Prostate gland (tissue), 2 donors: ENCODE results near the gene GPR26. TPM values are rescaled to one million over a fixed set of nuclear protein-coding genes. Genes with fewer than 3 reads are reported as not detected.

Experiments
- DNase-seq: peaks from one replicate; pipeline ENCODE4 v3.0.0-alpha.2; 2019; ENCODE audit warnings: low spot score
- H3K27ac ChIP-seq, 2 donors: fragments of 200-600 bp; sonication (generic); 2 replicates each; pipeline ENCODE4 v1.5.1; 2017 to 2019
- H3K27me3 ChIP-seq: fragments of 200-600 bp; sonication (generic); replicated peaks from 2 replicates; pipeline ENCODE4 v1.5.1; 2019; ENCODE audit not compliant: insufficient read depth
- H3K36me3 ChIP-seq, 2 donors: fragments of 200-600 bp; sonication (generic); 1 replicate in 1 of 2; 2 replicates in 1 of 2; pipeline versions ENCODE4 v1.5.1 to v1.8.1; 2017 to 2019
- H3K4me1 ChIP-seq: fragments of 200-600 bp; sonication (generic); replicated peaks from 2 replicates; pipeline ENCODE4 v1.5.1; 2019
- H3K4me3 ChIP-seq, 2 donors: fragments of 200-600 bp; sonication (generic); 2 replicates each; pipeline ENCODE4 v1.5.1; 2017 to 2019
- H3K9me3 ChIP-seq: fragments of 200-600 bp; sonication (generic); 2 replicates; pipeline ENCODE4 v1.5.1; 2017
- CTCF ChIP-seq, 4 experiments: fragments of 200-600 bp in 2 of 4; fragments of 450-650 bp in 2 of 4; sonication (generic) in 2 of 4; IDR thresholded peaks; 1 replicate in 3 of 4; 2 replicates in 1 of 4; pipeline ENCODE4 v1.5.1; 2016 to 2019; ENCODE audit warnings: antibody characterized with exemption in 4 of 4, mild to moderate bottlenecking in 2 of 4, moderate library complexity in 2 of 4
- POLR2A ChIP-seq: fragments of 450-650 bp; IDR thresholded peaks from one replicate; pipeline ENCODE4 v1.6.1; 2016; ENCODE audit warnings: antibody characterized with exemption, mild to moderate bottlenecking
- POLR2AphosphoS5 ChIP-seq: sonication (generic); formaldehyde crosslinking; IDR thresholded peaks from one replicate; pipeline ENCODE4 v1.6.1; 2017; ENCODE audit warnings: antibody characterized with exemption
- WGBS: methylation state at CpG from one replicate; pipeline ENCODE4 v1.1.5; 2018; 5-methylcytosine and 5-hydroxymethylcytosine counted together
- intact Hi-C: fragments of 100-400 bp; cut with DNase I; formaldehyde crosslinking; loops from one replicate; pipeline ENCODE4 v1.14.2; 2022
- total RNA-seq, 2 donors: library from RNA; depleted of rRNA; stranded (reverse); fragments of >200 nt; gene quantifications; one replicate each; pipeline ENCODE4 v1.1.0, GENCODE V29; 2016

Gene GPR26
- total RNA-seq, 2 donors from 2014 or later: 0.23 TPM; not detected in 1

GRCh38 chr10:123633636-123634035, 32.5 kb upstream of the GPR26 start:
- no peak for DNase-seq
- intact Hi-C loops: no loop called here
- Histone ChIP-seq H3K4me1 (no peaks in the 10 kb centered on the region), H3K27ac (no peak overlapping the region), H3K9me3 (no peaks in the 10 kb centered on the region), H3K27me3 (no peaks in the 10 kb centered on the region), H3K36me3 (no peaks in the 10 kb centered on the region), H3K4me3 (no peak overlapping the region)
- WGBS: 72% methylated on average over 5 of the region's 5 CpGs
- no peak for TF ChIP-seq POLR2AphosphoS5

DNA sequence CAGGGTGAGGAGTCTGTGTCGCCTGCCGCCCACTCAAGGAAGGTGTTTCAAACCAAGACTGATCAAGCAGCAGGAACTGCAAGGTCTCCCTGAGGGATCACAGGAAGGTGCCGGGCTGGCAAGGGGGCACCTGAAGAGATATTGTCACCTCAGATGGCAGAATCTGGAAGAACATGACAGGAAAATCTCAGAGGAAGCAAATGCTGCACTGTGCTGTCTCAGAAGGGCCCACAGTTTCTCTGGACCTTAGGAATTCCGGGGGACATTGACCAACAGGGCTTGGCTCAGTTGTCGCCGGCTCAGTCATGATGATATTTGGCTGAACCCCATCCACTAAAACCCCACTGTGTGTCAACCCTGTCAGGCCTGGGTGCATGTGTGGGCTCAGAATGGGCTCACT, 31.9 kb upstream of the GPR26 start:
- H3K27me3 ChIP-seq: no peaks in the 10 kb centered on the region
- intact Hi-C loops: no loop called here
- H3K36me3 ChIP-seq: no peaks in the 10 kb centered on the region
- no peaks in the 10 kb centered on the region for H3K9me3 ChIP-seq
- H3K4me1 ChIP-seq: no peaks in the 10 kb centered on the region
- no peak overlapping the region for H3K27ac ChIP-seq
- no peak for DNase-seq
- no peak for TF ChIP-seq POLR2A
- no peak for TF ChIP-seq POLR2AphosphoS5
- TF ChIP-seq CTCF (IDR thresholded peaks at IDR 0.05): no peak
- H3K4me3 ChIP-seq: no peak overlapping the region
- WGBS: 89% methylated on average over 6 of the region's 6 CpGs

- no peak for DNase-seq
- intact Hi-C loops: no loop called here
- Histone ChIP-seq H3K27ac (no peak overlapping the region), H3K4me1 (no peaks in the 10 kb centered on the region), H3K9me3 (no peaks in the 10 kb centered on the region), H3K36me3 (no peaks in the 10 kb centered on the region), H3K4me3 (no peak overlapping the region), H3K27me3 (no peaks in the 10 kb centered on the region)
- WGBS: 77% methylated on average over 5 of the region's 5 CpGs
- TF ChIP-seq CTCF (IDR thresholded peaks at IDR 0.05): no peak
- TF ChIP-seq POLR2AphosphoS5: no peak
- no peak for TF ChIP-seq POLR2A
Measured at GRCh38 chr10:123635131-123635530, 31.0 kb upstream of the GPR26 start.

DNA sequence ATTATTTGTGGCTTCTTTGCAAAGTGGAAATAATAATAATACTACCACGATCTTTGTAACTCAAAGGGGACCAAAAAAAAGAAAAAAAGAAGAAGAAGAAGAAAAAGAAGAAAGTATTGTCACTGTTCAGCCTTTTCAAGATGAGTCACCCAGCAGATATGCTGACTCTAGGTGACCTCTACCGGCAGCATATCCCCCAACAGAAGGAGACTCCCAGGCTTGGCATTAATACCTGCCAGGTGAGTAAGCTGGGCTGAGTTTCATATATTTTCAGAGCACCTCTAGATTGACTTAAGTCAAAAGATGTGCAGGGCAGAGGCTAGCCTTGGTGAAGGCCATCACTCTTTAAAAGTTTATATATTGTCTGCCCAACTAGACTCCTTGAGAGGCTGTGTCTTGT, 30.4 kb upstream of the GPR26 start:
- 24% methylated on average over 2 of the region's 2 CpGs for WGBS
- no peak for TF ChIP-seq CTCF (IDR thresholded peaks at IDR 0.05)
- TF ChIP-seq POLR2A: no peak
- no peak for TF ChIP-seq POLR2AphosphoS5
- Histone ChIP-seq H3K27me3 (no peaks in the 10 kb centered on the region), H3K27ac (no peak overlapping the region), H3K36me3 (no peaks in the 10 kb centered on the region), H3K4me3 (no peak overlapping the region), H3K9me3 (no peaks in the 10 kb centered on the region), H3K4me1 (no peaks in the 10 kb centered on the region)
- DNase-seq: no peak
- intact Hi-C loops: no loop called here

DNA sequence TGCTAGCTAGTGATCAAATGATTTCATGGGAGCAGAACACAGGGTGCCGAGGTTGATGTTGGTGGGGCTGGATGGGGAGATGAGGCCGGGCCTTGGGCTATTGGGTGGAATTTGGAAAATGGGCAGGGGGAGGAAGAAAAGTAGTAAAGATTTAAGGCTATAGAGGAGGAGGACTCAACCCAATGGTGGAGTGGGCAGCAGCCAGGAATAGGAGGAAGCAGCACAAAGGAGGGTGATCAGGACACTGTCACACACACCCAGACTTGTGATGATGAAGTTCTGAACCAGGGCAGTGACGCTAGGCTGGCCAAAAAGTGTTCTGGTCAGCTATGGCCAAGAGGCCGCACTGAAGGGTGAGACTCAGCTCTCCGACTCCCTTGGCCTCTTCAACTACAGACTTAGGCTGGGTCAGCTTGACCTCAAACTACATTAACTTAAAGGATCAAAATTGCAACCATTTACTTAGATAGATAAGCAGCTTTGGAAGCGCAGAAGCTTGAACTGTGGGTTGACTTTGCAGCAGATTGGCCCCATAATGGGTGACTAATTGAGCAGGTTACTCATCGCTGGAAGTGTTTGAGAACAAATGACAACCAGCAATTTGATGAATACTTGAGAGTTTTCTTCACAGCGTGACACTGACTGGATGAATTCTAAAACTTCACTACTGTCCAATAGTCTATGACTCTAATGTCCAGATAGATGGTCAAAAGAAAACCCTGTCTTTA, 29.4 kb upstream of the GPR26 start:
- Histone ChIP-seq H3K9me3 (no peaks in the 10 kb centered on the region), H3K4me3 (no peak overlapping the region), H3K27ac (no peak overlapping the region), H3K27me3 (no peaks in the 10 kb centered on the region), H3K4me1 (no peaks in the 10 kb centered on the region), H3K36me3 (no peaks in the 10 kb centered on the region)
- TF ChIP-seq POLR2AphosphoS5 (no peak), CTCF (IDR thresholded peaks at IDR 0.05) (no peak), POLR2A (no peak)
- DNase-seq: no peak
- intact Hi-C loops: no loop called here
- 92% methylated on average over 8 of the region's 8 CpGs for WGBS
